A549 (cell line): ENCODE results near the gene PGGHG. TPM values are rescaled to one million over a fixed set of nuclear protein-coding genes. Genes with fewer than 3 reads are reported as not detected.

Experiments used
- ATAC-seq, 2 experiments: fragments of 200-7000 bp in 1 of 2; fragments of >200 bp in 1 of 2; cut with Nextera tagmentation in 1 of 2; cut with Tn5 transposase in 1 of 2; 3 replicates each; pipeline versions ENCODE4 v1.8.0 to v1.9.1; 2018 to 2020; ENCODE audit warnings: mild to moderate bottlenecking in 1 of 2, moderate library complexity in 1 of 2
- CTCF ChIA-PET: fragments of 300-600 bp; sonication (Branson Sonifier 250); formaldehyde crosslinking; extraction: SDS; loops from one replicate; lab custom pipeline; 2021; ENCODE audit warnings: antibody characterized with exemption, inconsistent platforms; lab: Yijun Ruan, JAX
- POLR2A ChIA-PET: fragments of 350-600 bp; formaldehyde crosslinking; extraction: SDS; loops from one replicate; lab custom pipeline; 2021; ENCODE audit warnings: antibody characterized with exemption, inconsistent platforms; lab: Yijun Ruan, JAX
- DNase-seq, 2 experiments: peaks; one replicate each; pipeline versions ENCODE4 v3.0.0 to v3.0.0-alpha.2; 2011 to 2016; ENCODE audit warnings: low read depth in 1 of 2, low spot score in 1 of 2
- FAIRE-seq: peaks from 2 replicates; lab custom pipeline; 2011; peaks lifted over from hg19 to GRCh38; lab: Jason Lieb, UNC
- H3K27ac ChIP-seq, 2 experiments: fragments of >200 bp; sonication (Bioruptor Twin); formaldehyde crosslinking; 3 replicates each; pipeline ENCODE4 v1.5.1; 2016 to 2017
- H3K4me1 ChIP-seq: fragments of >200 bp; sonication (Bioruptor Twin); formaldehyde crosslinking; 3 replicates; pipeline ENCODE4 v1.6.1; 2016
- H3K4me2 ChIP-seq: fragments of >200 bp; sonication (Bioruptor Twin); formaldehyde crosslinking; 3 replicates; pipeline ENCODE4 v1.6.1; 2016
- H3K4me3 ChIP-seq: fragments of >200 bp; sonication (Bioruptor Twin); formaldehyde crosslinking; 3 replicates; pipeline ENCODE4 v1.5.1; 2016
- H3K9me3 ChIP-seq: fragments of >200 bp; sonication (Bioruptor Twin); formaldehyde crosslinking; 3 replicates; pipeline ENCODE4 v1.6.1; 2016
- BCL3 ChIP-seq: fragments of >200 bp; sonication (Bioruptor Twin); formaldehyde crosslinking; IDR thresholded peaks from 3 replicates; pipeline ENCODE4 v1.6.1; 2016
- EHF ChIP-seq: fragments of 250-450 bp; sonication (Bioruptor Pico); IDR thresholded peaks from 2 replicates; pipeline ENCODE4 v1.5.0; 2020; ENCODE audit warnings: mild to moderate bottlenecking
- ELK1 ChIP-seq: fragments of 150-350 bp; IDR thresholded peaks from 2 replicates; pipeline ENCODE4 v1.6.1; 2014; ENCODE audit warnings: low read depth, mild to moderate bottlenecking, low read length
- HOXB13 ChIP-seq: fragments of 250-450 bp; sonication (Bioruptor Pico); IDR thresholded peaks from 2 replicates; pipeline ENCODE4 v1.5.0; 2020; ENCODE audit warnings: low read depth, mild to moderate bottlenecking, moderate library complexity
- KDM5A ChIP-seq: fragments of 200-600 bp; sonication (generic); IDR thresholded peaks from 2 replicates; pipeline ENCODE4 v1.6.1; 2016; ENCODE audit warnings: antibody characterized with exemption, mild to moderate bottlenecking
- MAFK ChIP-seq: fragments of 450-650 bp; IDR thresholded peaks from 2 replicates; pipeline ENCODE4 v1.6.1; 2014; ENCODE audit not compliant: partially characterized antibody
- MAX ChIP-seq: IDR thresholded peaks from 2 replicates; pipeline ENCODE4 v1.6.1; 2012
- MAZ ChIP-seq: fragments of 150-350 bp; IDR thresholded peaks from 2 replicates; pipeline ENCODE4 v1.6.1; 2014; ENCODE audit warnings: antibody characterized with exemption, low read depth, low read length, borderline replicate concordance
- MYC ChIP-seq: IDR thresholded peaks from 2 replicates; pipeline ENCODE4 v1.6.1; 2012; ENCODE audit warnings: mild to moderate bottlenecking, inconsistent platforms, low read length, improper control_type of control experiment, borderline replicate concordance
- NFE2L2 ChIP-seq: fragments of 150-350 bp; conservative IDR thresholded peaks from 2 replicates; pipeline ENCODE4 v1.6.1; 2014; ENCODE audit warnings: low read length
- NPAS2 ChIP-seq: fragments of 250-450 bp; sonication (Bioruptor Pico); IDR thresholded peaks from 2 replicates; pipeline ENCODE4 v1.8.0; 2022; ENCODE audit warnings: mild to moderate bottlenecking, moderate library complexity, borderline replicate concordance
- PBX3 ChIP-seq: IDR thresholded peaks from 2 replicates; pipeline ENCODE4 v1.6.1; 2012
- POLR2AphosphoS2 ChIP-seq: conservative IDR thresholded peaks from 2 replicates; pipeline ENCODE4 v1.6.1; 2012; ENCODE audit warnings: low read length, improper control_type of control experiment, inconsistent platforms
- REST ChIP-seq: fragments of 200-600 bp; sonication (generic); IDR thresholded peaks from 2 replicates; pipeline ENCODE4 v1.6.1; 2016; ENCODE audit warnings: antibody characterized with exemption, mild to moderate bottlenecking, moderate library complexity
- SMC3 ChIP-seq: fragments of >200 bp; sonication (Bioruptor Twin); formaldehyde crosslinking; IDR thresholded peaks from 3 replicates; pipeline ENCODE4 v1.6.1; 2018; ENCODE audit warnings: inconsistent platforms
- ZC3H11A ChIP-seq: fragments of 450-650 bp; IDR thresholded peaks from 2 replicates; pipeline ENCODE4 v1.6.1; 2014; ENCODE audit warnings: antibody characterized with exemption, mild to moderate bottlenecking
- WGBS: methylation state at CpG from one replicate; pipeline ENCODE4 v1.1.6; 2017; ENCODE audit errors: missing lambda C conversion rate; 5-methylcytosine and 5-hydroxymethylcytosine counted together
- polyA plus RNA-seq, 4 experiments: library from polyadenylated mRNA; depleted of rRNA in 3 of 4; stranded (reverse); fragments of >200 nt; fragmentation: RNase III in 1 of 4; extraction: RNeasy Plus Mini Kit Qiagen cat#74134 plus additional on column Dnase treatment in 1 of 4; gene quantifications; 2 replicates in 3 of 4; 3 replicates in 1 of 4; pipeline ENCODE4 v1.2.3, GENCODE V29; 2011 to 2017

The PGGHG gene
- polyA plus RNA-seq, 2 of the 4 experiments (the other 2 are of a cell fraction): 7.2 to 19.5 TPM

- Histone ChIP-seq H3K4me3 (peak overlapping the region; percentile 33), H3K4me2 (peak overlapping the region; percentile 85), H3K4me1 (peaks cover 14% of the 10 kb centered on the region; the same call in 1 of the 3 replicates)
- CTCF ChIA-PET: interaction anchor here (0.9 to 3.1 kb wide), 6 partner anchors 9 to 238 kb away, joined by 3 to 12 read pairs (median 6); no protein-coding TSS in a partner anchor
- WGBS: 20% methylated on average over 28 of the region's 85 CpGs
- no peak for TF ChIP-seq ZC3H11A
- no peak for TF ChIP-seq MAZ
- TF ChIP-seq NPAS2 (CRISPR knock-in tag): no peak
- no peak for TF ChIP-seq MYC
- TF ChIP-seq HOXB13 (CRISPR knock-in tag): no peak
- TF ChIP-seq MAX: peak; percentile 38; the same call in 1 of the 2 replicates
- no peak for TF ChIP-seq SMC3
- TF ChIP-seq REST: peak; percentile 85
- no peak for TF ChIP-seq ELK1
- TF ChIP-seq POLR2AphosphoS2: no peak
- TF ChIP-seq EHF (CRISPR knock-in tag): no peak
- TF ChIP-seq NFE2L2: no peak
- no peak for TF ChIP-seq MAFK
- TF ChIP-seq, all 56 proteins: peak for 2
- no peaks in the 10 kb centered on the region; the same call in 2 of the 3 replicates for H3K9me3 ChIP-seq
- 0 out of 6 replicates have a peak overlapping the region, but pooled peaks of 1 of the 2 experiments have one; percentile 6 for H3K27ac ChIP-seq
- no peak for FAIRE-seq
- peak; percentile 52 to 65 for ATAC-seq
- POLR2A ChIA-PET: interaction anchor here (0.5 kb wide), 1 partner anchor 75 kb away, joined by 4 read pairs; no protein-coding TSS in a partner anchor
- DNase-seq: peak in 1 of 2 experiments; percentile 48
Measured at GRCh38 chr11:279966-280705, 8.8 kb upstream of the PGGHG start.

GRCh38 chr11:280706-281485 lies 8.0 kb upstream of the PGGHG start:
- Histone ChIP-seq H3K27ac (no peak overlapping the region), H3K4me2 (peak overlapping the region; percentile 85), H3K4me3 (peak overlapping the region; percentile 33; the same call in 1 of the 3 replicates), H3K4me1 (peaks cover 14% of the 10 kb centered on the region; the same call in 1 of the 3 replicates), H3K9me3 (no peaks in the 10 kb centered on the region; the same call in 2 of the 3 replicates)
- no peak for FAIRE-seq
- peak; percentile 3 to 5; a peak in 1 of 6 replicates for ATAC-seq
- TF ChIP-seq BCL3 (no peak), PBX3 (no peak), KDM5A (no peak)
- 28% methylated on average over 64 of the region's 79 CpGs for WGBS
- CTCF ChIA-PET: interaction anchor here (0.8 to 2.9 kb wide), 6 partner anchors 10 to 238 kb away, joined by 3 to 13 read pairs (median 6); no protein-coding TSS in a partner anchor
- POLR2A ChIA-PET: no interaction called here
- DNase-seq: peak in 1 of 2 experiments; percentile 37
